Neural progenitor cell (in vitro differentiated cells): ENCODE results near the gene IBA57.

Source experiments
- CTCF ChIP-seq: fragments of 200-600 bp; sonication (generic); IDR thresholded peaks from 2 replicates; pipeline ENCODE4 v1.5.1; 2017; ENCODE audit warnings: antibody characterized with exemption, mild to moderate bottlenecking
- EZH2 ChIP-seq: fragments of 200-600 bp; sonication (generic); IDR thresholded peaks from 2 replicates; pipeline ENCODE4 v1.6.1; 2017; ENCODE audit warnings: antibody characterized with exemption, mild to moderate bottlenecking, moderate library complexity
- EZH2phosphoT487 ChIP-seq: fragments of 200-600 bp; sonication (generic); IDR thresholded peaks from 2 replicates; pipeline ENCODE4 v1.6.1; 2017; ENCODE audit warnings: antibody characterized with exemption

- TF ChIP-seq CTCF (no peak), EZH2 (no peak), EZH2phosphoT487 (no peak)
Observed at GRCh38 chr1:228145463-228146416, 19.9 kb upstream of the IBA57 start.
